Left ventricle myocardium inferior (tissue), 1 donor: Measurements from ENCODE around the gene SCAI. TPM values are rescaled to one million over a fixed set of nuclear protein-coding genes. Genes with fewer than 3 reads are reported as not detected.
"Not testable (repeated sequence)": the region's sequence is repeated elsewhere in the genome, so short reads cannot be mapped to it uniquely, and the experiment has no call there.

Experiments
- DNase-seq: peaks from one replicate; pipeline ENCODE4 v3.0.0-alpha.2; 2020
- H3K27ac ChIP-seq: fragments of 200-600 bp; replicated peaks from 2 replicates; pipeline ENCODE4 v1.8.0; 2021
- H3K27me3 ChIP-seq: fragments of 200-600 bp; 2 replicates; pipeline ENCODE4 v1.8.0; 2021; ENCODE audit warnings: low read depth
- H3K36me3 ChIP-seq: fragments of 200-600 bp; 2 replicates; pipeline ENCODE4 v1.8.0; 2021
- H3K4me1 ChIP-seq: fragments of 200-600 bp; 2 replicates; pipeline ENCODE4 v1.8.0; 2021
- H3K4me3 ChIP-seq: fragments of 200-600 bp; 2 replicates; pipeline ENCODE4 v1.8.0; 2021; ENCODE audit warnings: mild to moderate bottlenecking, moderate library complexity
- H3K9me3 ChIP-seq: fragments of 200-600 bp; replicated peaks from 2 replicates; pipeline ENCODE4 v1.8.0; 2021
- CTCF ChIP-seq: fragments of 200-600 bp; IDR thresholded peaks from 2 replicates; pipeline ENCODE4 v1.8.0; 2021; ENCODE audit warnings: antibody characterized with exemption, mild to moderate bottlenecking, borderline replicate concordance
- intact Hi-C: fragments of 100-400 bp; cut with micrococcal nuclease; formaldehyde crosslinking; loops from one replicate; pipeline ENCODE4 v1.11.0; 2022
- total RNA-seq: library from RNA; stranded (reverse); fragmentation: NEBNext Ultra II Directional; extraction: Animal tissue kit (Norgen Biotek cat#: 25700); gene quantifications from one replicate; pipeline ENCODE4 v1.2.1, GENCODE V29; 2021
- donor health status: DM: no; HTN: yes; CAD: no; lungs with severe emphysema.

SCAI gene
- total RNA-seq, 1 donor from 2014 or later, result 2.7 TPM

DNA sequence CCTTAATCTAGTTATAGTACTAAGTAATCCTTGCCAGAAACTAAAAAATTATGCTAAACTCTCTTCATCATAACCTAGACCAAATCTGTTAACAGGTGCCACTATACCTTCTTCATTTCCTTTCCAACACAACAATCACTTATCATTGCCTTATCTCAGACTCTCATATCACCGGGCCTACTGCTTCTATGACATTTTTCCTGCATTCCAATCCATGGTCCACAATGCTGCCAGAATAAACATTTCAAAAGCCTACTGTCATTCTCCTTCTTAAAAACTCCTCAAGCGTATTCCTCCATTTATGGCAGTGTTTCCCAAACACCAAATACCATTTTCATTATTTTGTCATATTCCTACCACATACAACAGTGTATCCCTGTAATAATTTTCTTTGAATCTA is 39.7 kb upstream of the SCAI start:
- no peak for DNase-seq
- Histone ChIP-seq H3K36me3 (no peaks in the 10 kb centered on the region), H3K27ac (peak overlapping the region; percentile 54), H3K4me1 (peaks cover 69% of the 10 kb centered on the region), H3K4me3 (peak overlapping the region; percentile 15), H3K27me3 (no peaks in the 10 kb centered on the region), H3K9me3 (no peaks in the 10 kb centered on the region)
- intact Hi-C loops, result no loop called here
- no peak for TF ChIP-seq CTCF

- H3K36me3 ChIP-seq, intact Hi-C loops, DNase-seq, H3K27me3 ChIP-seq, H3K4me3 ChIP-seq, H3K9me3 ChIP-seq, H3K27ac ChIP-seq: not testable (repeated sequence)
- H3K4me1 ChIP-seq, result peaks cover 57% of the 10 kb centered on the region
These were observed 38.4 kb upstream of the SCAI start for GRCh38 chr9:125181756-125182155.

DNA sequence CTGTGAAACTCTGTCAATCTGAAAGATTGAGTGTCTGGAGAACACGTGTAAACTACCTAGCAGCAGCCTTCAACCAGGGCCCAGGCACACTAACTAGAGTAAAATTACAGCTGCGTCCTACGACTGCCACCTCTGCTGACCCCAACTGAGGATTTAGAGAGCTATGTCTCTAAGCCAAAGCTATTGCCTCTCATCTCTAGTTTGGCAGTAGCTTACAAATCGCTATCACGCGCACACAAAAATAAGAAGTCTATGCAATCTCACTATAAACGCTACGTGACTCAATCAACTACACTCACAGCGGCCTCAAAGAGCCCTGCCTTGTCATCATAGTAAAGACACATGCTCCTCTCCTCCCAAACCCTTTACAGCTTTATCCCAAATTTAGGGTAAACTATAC is 37.5 kb upstream of the SCAI start:
- Histone ChIP-seq H3K36me3 (no peaks in the 10 kb centered on the region), H3K27me3 (no peaks in the 10 kb centered on the region), H3K27ac (peak overlapping the region; percentile 7), H3K4me1 (peaks cover 57% of the 10 kb centered on the region), H3K9me3 (no peaks in the 10 kb centered on the region), H3K4me3 (no peak overlapping the region)
- no peak for DNase-seq
- intact Hi-C loops, result no loop called here
- no peak for TF ChIP-seq CTCF

GRCh38 chr9:125179776-125180175 is 36.4 kb upstream of the SCAI start:
- H3K36me3 ChIP-seq, H3K27me3 ChIP-seq, intact Hi-C loops, H3K4me3 ChIP-seq, H3K9me3 ChIP-seq, DNase-seq, H3K27ac ChIP-seq: not testable (repeated sequence)
- H3K4me1 ChIP-seq, result peaks cover 56% of the 10 kb centered on the region

DNA sequence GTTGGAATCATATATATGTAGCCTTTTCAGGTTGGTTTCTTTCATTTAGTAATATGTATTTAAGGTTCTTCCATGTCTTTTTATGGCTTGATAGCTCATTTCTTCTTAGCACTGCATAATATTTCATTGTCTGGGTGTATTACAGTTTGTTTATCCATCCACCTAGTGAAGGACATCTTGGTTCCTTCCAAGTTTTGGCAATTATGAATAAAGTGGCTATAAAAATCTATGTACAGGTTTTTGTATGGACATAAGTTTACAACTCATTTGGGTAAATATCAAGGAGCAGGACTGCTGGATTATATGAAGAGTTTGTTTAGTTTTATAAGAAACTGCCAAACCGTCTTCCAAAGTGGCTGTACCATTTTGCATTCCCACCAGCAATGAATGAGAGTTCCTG is 34.6 kb upstream of the SCAI start:
- H3K27me3 ChIP-seq, result no peaks in the 10 kb centered on the region
- H3K4me3 ChIP-seq, result no peak overlapping the region
- H3K9me3 ChIP-seq, result no peaks in the 10 kb centered on the region
- no peak for TF ChIP-seq CTCF
- peaks cover 56% of the 10 kb centered on the region for H3K4me1 ChIP-seq
- intact Hi-C loops, result no loop called here
- no peak overlapping the region for H3K27ac ChIP-seq
- H3K36me3 ChIP-seq, result peaks cover 4% of the 10 kb centered on the region
- DNase-seq, result no peak

GRCh38 chr9:125176636-125177035 is 33.3 kb upstream of the SCAI start:
- intact Hi-C loops, result no loop called here
- Histone ChIP-seq H3K27ac (no peak overlapping the region), H3K27me3 (no peaks in the 10 kb centered on the region), H3K4me3 (no peak overlapping the region), H3K4me1 (peaks cover 56% of the 10 kb centered on the region), H3K9me3 (no peaks in the 10 kb centered on the region), H3K36me3 (peaks cover 4% of the 10 kb centered on the region)
- no peak for DNase-seq
- no peak for TF ChIP-seq CTCF
